Epithelial cell of esophagus (primary cell): Measurements from ENCODE around the gene BRD2.
A peak's percentile ranks its signal among the peaks of the same experiment; 100 is the strongest.

Source experiments
- DNase-seq: peaks from one replicate; pipeline ENCODE4 v3.0.0; 2010; ENCODE audit warnings: low read depth
- H3K4me3 ChIP-seq: 2 replicates; pipeline ENCODE4 v1.5.1; 2011; ENCODE audit warnings: mild to moderate bottlenecking, low read length, control low read depth
- TF ChIP-seq, protein P1 (sequence below): IDR thresholded peaks from 2 replicates; pipeline ENCODE4 v1.5.1; 2011; ENCODE audit warnings: low read depth, mild to moderate bottlenecking, low read length, control low read depth, inconsistent platforms; ENCODE audit not compliant: insufficient read depth; ENCODE audit errors: missing control alignments

Gene BRD2

DNA sequence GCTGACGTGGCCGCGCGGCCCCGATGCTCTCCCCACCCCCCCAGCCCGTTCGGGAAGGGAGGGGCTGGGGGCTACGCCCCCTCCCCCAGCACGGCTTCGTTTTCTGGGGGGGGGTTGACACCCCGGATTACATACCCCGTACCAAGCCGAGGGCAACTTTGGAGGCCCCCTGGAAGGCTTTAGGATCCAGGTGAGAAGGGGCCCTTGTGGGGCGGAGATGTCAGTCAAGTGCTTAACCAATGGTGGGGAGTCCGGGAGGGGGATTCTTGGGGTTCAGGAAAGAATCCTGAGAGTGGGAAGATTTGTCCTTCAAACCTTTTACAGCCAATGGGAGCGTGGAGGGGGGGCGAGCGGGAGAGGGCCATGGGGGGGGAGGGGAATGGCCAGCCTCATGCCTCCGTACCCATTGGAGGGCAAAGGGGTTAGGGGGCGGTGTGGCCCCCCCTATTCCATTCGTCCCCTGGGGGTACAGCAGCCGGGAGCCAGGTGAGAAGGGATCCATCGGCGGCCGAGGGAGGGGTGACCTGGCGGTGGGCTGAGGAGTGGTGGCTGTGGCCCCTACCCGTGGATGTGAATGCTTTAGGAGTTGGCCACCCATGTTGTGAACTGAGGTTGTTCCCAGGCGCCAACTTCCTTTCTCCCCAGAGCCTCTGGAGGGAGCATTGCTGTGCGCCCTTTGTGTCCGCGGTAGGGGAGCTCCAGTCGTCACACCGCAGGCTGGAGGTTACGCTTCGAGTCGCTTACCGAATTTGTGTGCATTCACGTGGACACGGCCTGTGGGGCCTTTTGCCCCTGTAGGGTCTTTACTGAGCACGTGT lies 682 bp downstream of the BRD2 start:
- peak; percentile 77 for DNase-seq
- peak overlapping the region; percentile 89 for H3K4me3 ChIP-seq
- TF ChIP-seq, protein P1, sequence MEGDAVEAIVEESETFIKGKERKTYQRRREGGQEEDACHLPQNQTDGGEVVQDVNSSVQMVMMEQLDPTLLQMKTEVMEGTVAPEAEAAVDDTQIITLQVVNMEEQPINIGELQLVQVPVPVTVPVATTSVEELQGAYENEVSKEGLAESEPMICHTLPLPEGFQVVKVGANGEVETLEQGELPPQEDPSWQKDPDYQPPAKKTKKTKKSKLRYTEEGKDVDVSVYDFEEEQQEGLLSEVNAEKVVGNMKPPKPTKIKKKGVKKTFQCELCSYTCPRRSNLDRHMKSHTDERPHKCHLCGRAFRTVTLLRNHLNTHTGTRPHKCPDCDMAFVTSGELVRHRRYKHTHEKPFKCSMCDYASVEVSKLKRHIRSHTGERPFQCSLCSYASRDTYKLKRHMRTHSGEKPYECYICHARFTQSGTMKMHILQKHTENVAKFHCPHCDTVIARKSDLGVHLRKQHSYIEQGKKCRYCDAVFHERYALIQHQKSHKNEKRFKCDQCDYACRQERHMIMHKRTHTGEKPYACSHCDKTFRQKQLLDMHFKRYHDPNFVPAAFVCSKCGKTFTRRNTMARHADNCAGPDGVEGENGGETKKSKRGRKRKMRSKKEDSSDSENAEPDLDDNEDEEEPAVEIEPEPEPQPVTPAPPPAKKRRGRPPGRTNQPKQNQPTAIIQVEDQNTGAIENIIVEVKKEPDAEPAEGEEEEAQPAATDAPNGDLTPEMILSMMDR = peak; percentile 29

DNA sequence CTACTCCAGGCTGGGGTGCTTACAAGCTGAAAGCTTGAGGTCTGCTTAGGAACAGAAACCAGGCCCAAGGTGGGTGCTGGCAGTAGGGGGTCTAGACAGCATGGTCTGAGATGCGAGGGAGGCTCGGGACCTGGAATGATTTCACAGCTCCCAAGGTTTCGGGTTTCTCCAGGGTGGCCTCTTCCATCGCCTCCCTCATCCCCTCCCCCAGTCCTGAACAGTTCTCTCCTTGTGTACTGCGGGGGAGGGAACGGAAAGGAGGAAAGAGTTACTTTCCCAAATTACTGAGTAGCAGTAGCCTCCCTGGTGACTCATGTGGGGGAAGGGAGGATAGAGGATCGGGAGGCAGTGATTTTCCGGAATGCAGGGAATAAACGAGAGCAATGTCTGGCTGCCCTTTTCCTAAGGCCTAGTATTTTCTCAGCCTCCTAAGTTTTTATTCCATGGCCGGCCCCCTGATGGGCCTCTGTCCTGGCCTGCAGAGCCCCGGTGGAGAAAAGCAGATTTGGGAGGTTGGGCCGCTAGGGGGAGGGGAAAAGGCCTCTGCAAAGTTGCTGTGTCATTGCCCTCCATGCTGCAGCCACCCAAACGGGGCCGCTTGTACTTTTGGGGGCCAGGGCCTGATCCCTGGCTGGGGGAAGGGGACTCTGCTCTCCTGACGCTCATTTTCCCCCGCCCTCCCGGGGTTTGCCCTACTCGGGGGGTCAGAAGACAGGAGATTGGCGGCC lies 1.5 kb downstream of the BRD2 start:
- TF ChIP-seq, protein P1 = peak; percentile 39
- DNase-seq = peak; percentile 93

DNA sequence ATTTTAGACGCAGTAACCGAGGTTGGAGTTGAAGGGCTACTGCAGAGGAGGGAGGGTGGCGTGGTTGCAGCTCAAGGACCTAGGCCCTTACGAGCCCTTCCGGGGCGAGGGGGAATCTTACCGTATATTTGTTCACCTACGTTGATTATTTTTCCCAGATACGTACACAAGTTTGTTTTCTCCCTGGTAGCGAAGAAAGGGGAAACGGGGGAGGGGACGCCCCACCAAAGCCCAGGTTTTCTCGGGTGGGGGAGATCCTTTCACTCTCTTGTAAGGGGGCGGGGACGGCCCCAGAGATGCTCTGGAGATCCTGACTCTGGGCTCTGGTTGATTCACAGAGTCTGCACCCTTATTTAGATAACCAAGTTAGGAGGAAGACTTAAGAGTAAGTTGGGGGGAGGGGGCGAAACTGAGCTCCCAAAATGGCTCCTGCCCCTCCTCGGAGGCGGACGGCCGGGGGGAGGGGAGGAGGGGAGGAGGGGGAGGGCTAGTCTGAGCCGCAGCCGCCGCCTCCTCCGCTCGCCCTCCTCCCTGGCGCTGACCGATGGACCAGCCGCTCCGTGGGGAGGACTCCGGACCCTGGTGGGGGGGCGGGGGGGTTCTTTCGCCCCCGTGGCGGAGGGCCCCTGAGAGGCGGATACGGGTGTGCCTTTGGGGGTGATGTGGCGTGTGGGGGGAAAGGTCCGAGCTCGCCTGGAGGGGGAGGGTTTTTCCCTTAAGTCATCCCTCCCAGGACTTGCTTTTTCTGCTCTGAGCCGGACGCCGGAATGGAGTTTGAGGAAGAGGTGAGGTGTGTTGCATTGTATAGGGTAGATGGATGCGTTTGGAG lies 2.2 kb downstream of the BRD2 start:
- DNase-seq = peak; percentile 88
- H3K4me3 ChIP-seq = peak overlapping the region; percentile 89
- TF ChIP-seq, protein P1 = no peak

More for the DNA sequence above, 1.5 kb downstream of the BRD2 start:
- H3K4me3 ChIP-seq = peak overlapping the region; percentile 89

- DNase-seq = no peak
- TF ChIP-seq, protein P1 = no peak
- H3K4me3 ChIP-seq = peak overlapping the region; percentile 89
Observed at GRCh38 chr6:32971242-32971580, 2.8 kb downstream of the BRD2 start.

DNA sequence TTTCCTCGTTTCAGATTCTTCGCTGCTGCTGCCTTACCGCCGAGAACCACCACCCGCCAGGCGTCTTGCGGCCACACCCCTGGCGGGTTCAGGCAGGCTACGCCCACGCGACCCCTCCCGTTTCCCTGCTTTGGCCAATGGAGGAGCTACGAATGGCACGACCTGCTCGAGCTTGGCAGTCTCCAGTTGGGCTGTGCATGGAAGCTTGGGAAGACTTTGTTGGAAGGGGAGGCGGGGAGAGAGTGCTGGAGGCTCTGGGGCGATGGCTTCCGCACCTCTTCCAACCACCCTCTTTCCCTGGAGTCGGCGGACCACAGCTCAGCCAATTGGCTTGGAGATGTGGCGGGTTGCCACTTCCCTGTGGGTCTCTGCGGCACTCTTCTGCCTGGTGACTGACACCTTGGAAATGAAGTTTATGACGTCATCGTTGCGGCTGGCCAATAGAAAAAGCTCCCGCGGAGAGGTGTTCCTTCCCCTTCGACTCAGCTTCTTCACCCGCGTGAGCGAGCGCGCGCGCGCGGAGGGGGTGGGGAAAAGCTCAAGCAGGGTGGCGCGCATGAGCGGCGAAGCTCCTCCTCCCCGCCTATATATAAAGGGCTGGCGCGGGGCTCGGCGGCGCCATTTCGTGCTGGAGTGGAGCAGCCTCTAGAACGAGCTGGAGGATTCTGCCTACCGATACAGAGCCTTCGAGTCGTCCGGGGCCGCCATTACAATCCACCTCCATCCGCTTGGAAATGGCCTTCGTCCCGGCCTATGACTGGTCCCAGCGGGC lies 3.4 kb downstream of the BRD2 start:
- TF ChIP-seq, protein P1 = peak; percentile 3
- DNase-seq = peak; percentile 100
- peak overlapping the region; percentile 100 for H3K4me3 ChIP-seq
